Glutamatergic neuron (in vitro differentiated cells): ENCODE data around the gene SHB. TPM values are rescaled to one million over a fixed set of nuclear protein-coding genes. Genes with fewer than 3 reads are reported as not detected.

Experiments
- DNase-seq: peaks from one replicate; pipeline ENCODE4 v3.0.0; 2022
- H3K27ac Mint-ChIP-seq: one replicate; pipeline ENCODE4 v1.8.0; 2020; ENCODE audit warnings: mild to moderate bottlenecking, mixed read lengths, inconsistent platforms; ENCODE audit not compliant: unreplicated experiment
- H3K27me3 Mint-ChIP-seq: one replicate; pipeline ENCODE4 v1.8.0; 2020; ENCODE audit warnings: mild to moderate bottlenecking, moderate library complexity, mixed read lengths, inconsistent platforms; ENCODE audit not compliant: unreplicated experiment
- H3K36me3 Mint-ChIP-seq: one replicate; pipeline ENCODE4 v1.8.0; 2020; ENCODE audit warnings: mild to moderate bottlenecking, mixed read lengths, inconsistent platforms; ENCODE audit not compliant: unreplicated experiment
- H3K4me1 Mint-ChIP-seq: one replicate; pipeline ENCODE4 v1.8.0; 2020; ENCODE audit warnings: mild to moderate bottlenecking, low read depth, mixed read lengths, inconsistent platforms; ENCODE audit not compliant: unreplicated experiment
- H3K4me3 Mint-ChIP-seq: one replicate; pipeline ENCODE4 v1.8.0; 2020; ENCODE audit warnings: mild to moderate bottlenecking, mixed read lengths, inconsistent platforms; ENCODE audit not compliant: unreplicated experiment
- H3K9me3 Mint-ChIP-seq: one replicate; pipeline ENCODE4 v1.8.0; 2020; ENCODE audit warnings: mild to moderate bottlenecking, moderate library complexity, mixed read lengths, inconsistent platforms; ENCODE audit not compliant: unreplicated experiment
- CTCF ChIP-seq: fragments of 200-600 bp; sonication (generic); IDR thresholded peaks from one replicate; pipeline ENCODE4 v1.5.0; 2021; ENCODE audit not compliant: partially characterized antibody, unreplicated experiment
- total RNA-seq: library from RNA; stranded (reverse); fragmentation: NEBNext Ultra II Directional; extraction: Animal tissue kit (Norgen Biotek cat#: 25700); gene quantifications from one replicate; pipeline ENCODE4 v1.2.1, GENCODE V29; 2021; ENCODE audit not compliant: unreplicated experiment

SHB gene
- total RNA-seq, 1 donor from 2014 or later, result 31.7 TPM

DNA sequence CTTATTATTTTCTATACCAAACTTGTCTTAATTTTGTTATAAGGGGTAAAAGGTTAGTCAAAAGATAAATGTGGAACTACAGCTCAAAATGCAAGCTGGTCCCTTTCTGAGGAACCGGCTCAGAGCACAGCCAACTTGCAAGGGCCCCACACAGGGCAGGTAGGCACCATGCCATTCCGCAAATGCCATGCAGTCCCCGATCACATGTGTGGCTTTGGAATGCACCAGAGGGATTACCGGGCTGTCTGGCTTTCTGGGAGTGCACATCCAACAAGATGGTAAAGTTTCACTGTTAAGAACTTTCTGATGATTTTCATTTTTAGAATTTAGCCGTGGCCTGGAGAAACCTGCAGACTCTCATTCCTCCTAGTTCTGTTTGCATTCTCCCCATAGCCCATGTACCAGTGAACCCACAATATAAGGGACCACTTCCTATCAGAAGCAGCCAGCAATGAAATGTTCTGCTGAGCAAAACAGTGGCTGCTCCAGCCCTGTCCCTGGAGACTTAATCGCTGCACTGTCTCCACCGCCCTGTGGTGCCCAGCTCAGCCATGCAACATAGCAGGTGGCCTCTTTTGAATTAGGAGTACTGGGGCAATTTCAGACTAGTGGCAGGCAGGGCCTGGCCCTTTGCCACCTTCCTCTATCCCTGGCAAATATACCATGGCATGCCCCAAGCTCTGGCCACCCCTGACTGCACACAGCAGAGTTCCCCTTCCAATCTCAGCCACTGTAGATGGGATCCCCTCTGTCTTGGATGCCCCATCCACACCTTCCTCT is 11.4 kb downstream of the SHB start:
- TF ChIP-seq CTCF, result no peak
- Mint-ChIP-seq H3K4me3 (no peak overlapping the region), H3K27ac (no peak overlapping the region), H3K9me3 (peaks cover 2% of the 10 kb centered on the region), H3K4me1 (peaks cover 22% of the 10 kb centered on the region), H3K36me3 (no peaks in the 10 kb centered on the region), H3K27me3 (peaks cover 5% of the 10 kb centered on the region)
- DNase-seq, result no peak

DNA sequence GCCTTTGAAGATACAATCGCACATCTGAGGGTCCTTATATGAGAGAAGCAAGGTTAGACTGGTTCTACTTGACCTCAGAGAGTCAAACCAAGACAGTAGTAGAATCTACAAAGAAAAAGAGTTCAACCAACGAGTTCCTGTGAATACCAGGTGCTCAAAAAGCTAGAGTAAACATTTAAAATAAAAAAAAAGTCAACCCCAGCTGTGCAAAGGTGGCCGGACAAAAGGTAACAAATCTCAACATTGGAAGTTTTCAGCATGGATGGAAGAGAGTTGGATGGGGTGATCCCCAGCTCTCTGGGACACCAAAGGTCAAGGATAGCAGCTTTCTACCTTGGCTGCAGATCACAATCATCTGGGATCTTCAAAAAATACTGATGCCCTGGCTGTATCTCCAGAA is 14.4 kb downstream of the SHB start:
- no peak for TF ChIP-seq CTCF
- DNase-seq, result no peak
- H3K4me1 Mint-ChIP-seq, result peaks cover 27% of the 10 kb centered on the region
- H3K27me3 Mint-ChIP-seq, result peaks cover 6% of the 10 kb centered on the region
- H3K27ac Mint-ChIP-seq, result no peak overlapping the region
- H3K9me3 Mint-ChIP-seq, result peaks cover 5% of the 10 kb centered on the region
- no peaks in the 10 kb centered on the region for H3K36me3 Mint-ChIP-seq
- H3K4me3 Mint-ChIP-seq, result no peak overlapping the region

DNA sequence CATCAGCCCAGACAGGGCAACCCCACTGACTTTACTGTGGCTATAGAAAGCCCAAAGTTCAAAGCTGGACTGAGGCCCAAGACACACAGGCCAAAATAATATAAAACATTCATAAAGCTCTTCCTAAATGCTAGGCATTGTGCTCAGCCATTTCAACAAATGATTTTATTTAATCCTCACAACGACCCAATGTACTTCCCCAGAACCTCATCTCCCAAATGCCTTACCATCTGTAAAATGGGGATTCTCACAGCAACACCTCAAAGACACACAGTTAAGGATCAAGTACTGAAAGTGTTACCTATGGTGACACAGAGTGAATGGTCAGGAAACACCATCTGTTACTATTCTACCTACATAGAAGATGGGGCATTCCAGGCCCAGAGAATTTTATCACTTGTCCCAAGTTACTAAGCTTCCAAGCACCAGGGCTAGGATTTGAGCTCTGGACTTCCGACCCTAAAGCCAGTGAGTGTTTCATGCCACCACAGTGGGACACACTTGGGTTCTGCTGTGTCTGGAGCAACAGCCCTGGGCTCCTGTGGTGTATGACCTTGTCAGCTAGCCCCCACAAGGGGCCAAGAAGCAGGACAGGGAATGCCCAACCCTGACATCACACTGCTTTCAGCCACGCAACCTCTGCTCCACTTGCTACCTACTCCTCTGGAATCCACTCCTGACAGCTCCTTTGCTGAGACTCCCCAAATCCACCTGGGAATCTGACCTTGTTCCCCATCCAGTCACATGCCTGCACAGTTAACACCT is 15.1 kb downstream of the SHB start:
- no peak for TF ChIP-seq CTCF
- peaks cover 27% of the 10 kb centered on the region for H3K4me1 Mint-ChIP-seq
- H3K27ac Mint-ChIP-seq, result no peak overlapping the region
- H3K27me3 Mint-ChIP-seq, result peaks cover 6% of the 10 kb centered on the region
- DNase-seq, result no peak
- peaks cover 5% of the 10 kb centered on the region for H3K9me3 Mint-ChIP-seq
- no peak overlapping the region for H3K4me3 Mint-ChIP-seq
- H3K36me3 Mint-ChIP-seq, result no peaks in the 10 kb centered on the region

GRCh38 chr9:38051780-38052546 is 17.1 kb downstream of the SHB start:
- Mint-ChIP-seq H3K4me3 (peak overlapping the region; percentile 34), H3K27ac (peak overlapping the region; percentile 34), H3K36me3 (no peaks in the 10 kb centered on the region), H3K27me3 (peaks cover 6% of the 10 kb centered on the region), H3K9me3 (peaks cover 4% of the 10 kb centered on the region), H3K4me1 (peaks cover 14% of the 10 kb centered on the region)
- TF ChIP-seq CTCF, result no peak
- DNase-seq, result no peak
